ENCODE results near the gene PLEKHH3. TPM values are rescaled to one million over a fixed set of nuclear protein-coding genes. Genes with fewer than 3 reads are reported as not detected.
"Not testable (repeated sequence)": the region's sequence is repeated elsewhere in the genome, so short reads cannot be mapped to it uniquely, and the experiment has no call there.

PLEKHH3 gene
- total and polyA plus RNA-seq, 11 donors: 17.8 to 25.9 (median 21.3) TPM

DNA sequence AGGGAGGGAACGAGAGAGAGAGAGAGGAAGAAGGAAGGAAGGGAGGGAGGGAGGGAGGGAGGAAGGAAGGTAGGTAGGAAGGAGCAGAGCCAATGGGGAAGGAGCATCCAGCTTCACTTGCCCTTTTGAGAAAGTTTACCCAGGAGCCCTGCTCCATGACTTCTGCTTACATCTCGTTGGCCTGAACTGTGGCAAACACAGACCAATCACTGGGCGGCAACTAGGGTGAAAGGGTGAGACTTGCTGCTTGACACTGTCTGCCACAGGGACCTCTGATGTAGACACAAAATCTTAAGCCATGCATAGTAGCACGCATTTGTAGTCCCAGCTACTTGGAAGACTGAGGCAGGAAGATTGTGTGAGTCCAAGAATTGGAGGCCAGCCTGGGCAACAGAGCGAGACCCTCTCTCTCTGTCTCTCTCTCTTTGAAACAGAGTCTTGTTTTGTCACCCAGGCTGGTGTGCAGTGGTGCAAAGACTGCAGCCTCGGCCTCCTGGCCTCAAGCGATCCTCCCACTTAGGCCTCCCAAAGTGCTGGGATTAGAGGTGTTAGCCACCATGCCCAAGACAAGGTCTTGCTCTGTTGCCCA lies 37.2 kb downstream of the PLEKHH3 start:
- no peaks in the 10 kb centered on the region for H3K27me3 ChIP-seq
- no peak for ATAC-seq
- intact Hi-C loops (cut with DNase I): loop anchor here in 1 of 10 donors (10.0 kb wide), 1 partner anchor 515 kb away; no protein-coding TSS in a partner anchor
- no peaks in the 10 kb centered on the region for H3K36me3 ChIP-seq
- TF ChIP-seq, protein P1, sequence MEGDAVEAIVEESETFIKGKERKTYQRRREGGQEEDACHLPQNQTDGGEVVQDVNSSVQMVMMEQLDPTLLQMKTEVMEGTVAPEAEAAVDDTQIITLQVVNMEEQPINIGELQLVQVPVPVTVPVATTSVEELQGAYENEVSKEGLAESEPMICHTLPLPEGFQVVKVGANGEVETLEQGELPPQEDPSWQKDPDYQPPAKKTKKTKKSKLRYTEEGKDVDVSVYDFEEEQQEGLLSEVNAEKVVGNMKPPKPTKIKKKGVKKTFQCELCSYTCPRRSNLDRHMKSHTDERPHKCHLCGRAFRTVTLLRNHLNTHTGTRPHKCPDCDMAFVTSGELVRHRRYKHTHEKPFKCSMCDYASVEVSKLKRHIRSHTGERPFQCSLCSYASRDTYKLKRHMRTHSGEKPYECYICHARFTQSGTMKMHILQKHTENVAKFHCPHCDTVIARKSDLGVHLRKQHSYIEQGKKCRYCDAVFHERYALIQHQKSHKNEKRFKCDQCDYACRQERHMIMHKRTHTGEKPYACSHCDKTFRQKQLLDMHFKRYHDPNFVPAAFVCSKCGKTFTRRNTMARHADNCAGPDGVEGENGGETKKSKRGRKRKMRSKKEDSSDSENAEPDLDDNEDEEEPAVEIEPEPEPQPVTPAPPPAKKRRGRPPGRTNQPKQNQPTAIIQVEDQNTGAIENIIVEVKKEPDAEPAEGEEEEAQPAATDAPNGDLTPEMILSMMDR (IDR thresholded peaks at IDR 0.05): no peak
- TF ChIP-seq POLR2A (IDR thresholded peaks at IDR 0.05): no peak
- 80 to 88% (median 85%) methylated on average over 6 of the region's 7 CpGs for WGBS, 4 donors
- DNase-seq: no peak
- H3K27ac ChIP-seq: no peak overlapping the region
- no peaks in the 10 kb centered on the region for H3K9me3 ChIP-seq
- H3K4me1 ChIP-seq: no peaks in the 10 kb centered on the region
- H3K4me3 ChIP-seq: no peak overlapping the region

DNA sequence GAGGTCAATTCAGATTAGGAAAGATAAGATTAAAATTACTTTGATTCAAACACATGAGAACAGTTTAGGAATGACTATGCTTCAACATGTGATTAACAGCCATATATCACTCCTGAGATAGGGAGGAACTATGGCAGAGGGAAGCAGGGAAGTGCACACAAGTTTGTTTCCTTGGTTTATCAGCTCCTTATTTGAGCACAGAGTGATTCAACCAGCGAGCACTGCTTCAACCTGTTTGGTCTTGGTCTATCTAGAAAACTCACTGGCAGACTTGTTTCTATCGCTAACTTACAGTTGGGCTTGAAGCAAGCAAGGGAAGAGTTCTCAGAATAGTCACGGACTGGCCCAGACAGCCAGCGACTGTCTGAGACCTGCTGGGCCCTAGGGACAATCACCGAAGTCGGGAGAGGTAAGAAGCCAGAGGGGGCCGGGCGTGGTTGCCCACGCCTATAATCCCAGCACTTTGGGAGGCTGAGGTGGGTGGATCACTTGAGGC lies 43.8 kb downstream of the PLEKHH3 start:
- 70 to 79% (median 74%) methylated on average over 9 of the region's 9 CpGs for WGBS, 4 donors
- TF ChIP-seq, protein P1 (IDR thresholded peaks at IDR 0.05): no peak
- TF ChIP-seq POLR2A (IDR thresholded peaks at IDR 0.05): no peak
- Histone ChIP-seq H3K4me3 (no peak overlapping the region), H3K4me1 (no peaks in the 10 kb centered on the region), H3K27ac (no peak overlapping the region), H3K9me3 (no peaks in the 10 kb centered on the region), H3K36me3 (no peaks in the 10 kb centered on the region), H3K27me3 (no peaks in the 10 kb centered on the region)
- ATAC-seq (no peak), DNase-seq (no peak)
- intact Hi-C loops (cut with DNase I): loop anchor here in 1 of 10 donors (10.0 kb wide), 1 partner anchor 522 kb away; no protein-coding TSS in a partner anchor

DNA sequence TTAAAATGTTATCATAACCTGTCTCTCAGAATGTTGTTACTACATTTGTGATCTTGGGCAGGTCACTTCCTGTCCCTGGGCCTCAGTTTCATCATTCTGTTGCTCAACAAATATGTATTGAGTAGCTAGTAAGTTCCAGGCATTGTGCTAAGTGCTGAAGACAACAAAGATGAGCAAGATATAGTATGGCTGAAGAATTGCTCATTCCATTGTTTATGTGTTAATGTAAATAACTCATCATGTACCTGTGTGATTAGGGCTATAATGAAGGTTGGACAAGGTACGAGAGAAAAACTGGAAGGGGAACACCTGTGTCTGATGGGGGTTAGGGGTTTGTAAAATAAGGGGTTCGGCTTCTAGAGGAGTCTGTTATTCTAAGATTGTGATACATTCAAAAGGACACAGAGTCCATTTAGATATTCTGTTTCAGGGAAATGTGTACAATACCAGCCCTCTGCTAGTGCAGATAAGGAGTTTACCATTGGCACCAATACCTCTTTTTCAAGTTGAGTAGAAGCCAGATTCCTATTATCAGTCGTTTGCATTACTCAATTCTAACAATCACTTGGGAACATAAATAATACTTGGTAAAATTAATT lies 47.3 kb downstream of the PLEKHH3 start:
- no peak for DNase-seq
- Histone ChIP-seq H3K27ac (no peak overlapping the region), H3K36me3 (no peaks in the 10 kb centered on the region), H3K4me1 (no peaks in the 10 kb centered on the region), H3K9me3 (no peaks in the 10 kb centered on the region), H3K4me3 (no peak overlapping the region), H3K27me3 (no peaks in the 10 kb centered on the region)
- no peak for ATAC-seq
- TF ChIP-seq POLR2A (IDR thresholded peaks at IDR 0.05): no peak
- TF ChIP-seq, protein P1 (IDR thresholded peaks at IDR 0.05): no peak
- WGBS, 4 donors: 70 to 79% (median 71%) methylated on average over 3 of the region's 3 CpGs
- intact Hi-C loops (cut with DNase I): loop anchor here in 1 of 10 donors (10.0 kb wide), 1 partner anchor 525 kb away; no protein-coding TSS in a partner anchor

DNA sequence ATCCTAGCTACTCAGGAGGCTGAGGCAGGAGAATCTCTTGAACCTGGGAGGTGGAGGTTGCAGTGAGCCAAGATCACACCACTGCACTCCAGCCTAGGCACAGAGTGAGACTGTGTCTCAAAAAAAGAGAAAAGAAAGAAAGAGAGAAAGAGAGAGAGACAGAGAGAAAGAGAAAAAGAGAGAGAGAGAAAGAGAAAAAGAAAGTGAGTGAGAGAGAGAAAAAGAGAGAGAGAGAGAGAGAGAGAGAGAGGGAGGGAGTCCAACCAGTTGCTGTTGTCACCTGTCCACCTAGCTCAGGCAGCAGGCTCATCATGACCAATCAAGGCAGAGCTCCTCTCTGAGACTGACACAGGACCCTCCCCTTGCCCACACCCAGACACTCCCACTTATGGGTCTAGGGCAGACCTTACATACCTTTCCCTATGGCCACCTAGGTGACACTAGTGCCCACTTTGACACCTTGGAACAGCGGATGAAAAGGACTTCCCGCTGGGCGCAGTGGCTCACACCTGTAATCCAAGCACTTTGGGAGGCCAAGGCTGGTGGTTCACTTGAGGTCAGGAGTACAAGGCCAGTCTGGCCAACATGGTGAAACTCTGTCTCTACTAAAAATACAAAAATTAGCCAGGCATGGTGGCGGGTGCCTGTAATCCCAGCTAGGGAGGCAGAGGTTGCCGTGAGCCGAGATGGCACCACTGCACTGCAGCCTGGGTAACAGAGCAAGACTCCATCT lies 49.6 kb downstream of the PLEKHH3 start:
- H3K4me1 ChIP-seq; H3K27ac ChIP-seq; H3K27me3 ChIP-seq; H3K4me3 ChIP-seq; intact Hi-C loops (cut with DNase I); DNase-seq; ATAC-seq; H3K9me3 ChIP-seq; H3K36me3 ChIP-seq: not testable (repeated sequence)
- 92 to 97% (median 94%) methylated on average over 6 of the region's 6 CpGs for WGBS, 4 donors
